Esophagus muscularis mucosa (tissue), 4 donors: ENCODE measurements around the gene TTC23L. TPM values are rescaled to one million over a fixed set of nuclear protein-coding genes. Genes with fewer than 3 reads are reported as not detected.

Source experiments
- DNase-seq: peaks from one replicate; pipeline ENCODE4 v3.0.0-alpha.2; 2017; ENCODE audit errors: extremely low spot score
- H3K27ac ChIP-seq, 4 donors: fragments of 200-600 bp; sonication (generic); replicated peaks in 1 of 4; 1 replicate in 3 of 4; 2 replicates in 1 of 4; pipeline ENCODE4 v1.5.1; 2016 to 2019; ENCODE audit warnings: mild to moderate bottlenecking in 1 of 4
- H3K27me3 ChIP-seq, 4 donors: fragments of 200-600 bp; sonication (generic); one replicate each; pipeline versions ENCODE4 v1.5.1 to v1.6.0; 2016 to 2019
- H3K36me3 ChIP-seq, 4 donors: fragments of 200-600 bp; sonication (generic); one replicate each; pipeline ENCODE4 v1.5.1; 2016 to 2019
- H3K4me1 ChIP-seq, 4 donors: fragments of 200-600 bp; sonication (generic); one replicate each; pipeline ENCODE4 v1.5.1; 2016 to 2019
- H3K4me3 ChIP-seq, 4 donors: fragments of 200-600 bp; sonication (generic); 1 replicate in 2 of 4; 2 replicates in 2 of 4; pipeline ENCODE4 v1.5.1; 2016 to 2019; ENCODE audit warnings: mild to moderate bottlenecking in 4 of 4, moderate library complexity in 1 of 4
- H3K9me3 ChIP-seq, 4 donors: fragments of 200-600 bp; sonication (generic); 1 replicate in 3 of 4; 2 replicates in 1 of 4; pipeline ENCODE4 v1.5.1; 2016 to 2019
- CTCF ChIP-seq, 3 experiments: fragments of 200-600 bp in 2 of 3; fragments of 450-650 bp in 1 of 3; sonication (generic) in 2 of 3; IDR thresholded peaks; one replicate each; pipeline ENCODE4 v1.5.1; 2017 to 2019; ENCODE audit warnings: antibody characterized with exemption in 3 of 3, mild to moderate bottlenecking in 2 of 3, moderate library complexity in 1 of 3
- EP300 ChIP-seq: sonication (generic); formaldehyde crosslinking; IDR thresholded peaks from one replicate; pipeline ENCODE4 v1.6.1; 2017; ENCODE audit warnings: antibody characterized with exemption
- POLR2A ChIP-seq: fragments of 450-650 bp; IDR thresholded peaks from one replicate; pipeline ENCODE4 v1.6.1; 2017; ENCODE audit warnings: antibody characterized with exemption, moderate library complexity, mild to moderate bottlenecking, low read depth
- POLR2AphosphoS5 ChIP-seq, 2 donors: sonication (generic); formaldehyde crosslinking; IDR thresholded peaks; one replicate each; pipeline ENCODE4 v1.6.1; 2017; ENCODE audit warnings: antibody characterized with exemption in 2 of 2
- WGBS: methylation state at CpG from one replicate; pipeline ENCODE4 v1.1.5; 2018; 5-methylcytosine and 5-hydroxymethylcytosine counted together
- intact Hi-C: fragments of 100-400 bp; cut with DNase I; formaldehyde crosslinking; loops from one replicate; pipeline ENCODE4 v1.15.1; 2023
- total RNA-seq, 4 donors: library from RNA; depleted of rRNA; stranded (reverse); fragments of >200 nt; gene quantifications; one replicate each; pipeline versions ENCODE4 v1.1.0 to v1.2.1, GENCODE V29; 2016

The TTC23L gene
- total RNA-seq, 4 donors from 2014 or later, result not detected

- intact Hi-C loops, result loop anchor here (10.0 kb wide), 1 partner anchor 924 kb away; the partner anchor contains the start of gene AMACR
- under 1% methylated on average over 36 of the region's 63 CpGs for WGBS
Measured at GRCh38 chr5:34929134-34929719, 90.3 kb downstream of the TTC23L start, which contains the start of gene DNAJC21. Gene DNAJC21 (plus strand): TSS chr5:34929559. CDS start chr5:34929820, 261 bp downstream.

GRCh38 chr5:34929720-34930461, 90.9 kb downstream of the TTC23L start:
- H3K4me3 ChIP-seq, result peak overlapping the region; percentile 87 to 97 (median 94)
- DNase-seq, result peak; percentile 95
- H3K9me3 ChIP-seq, result no peaks in the 10 kb centered on the region
- peaks cover 6 to 31% (median 24%) of the 10 kb centered on the region in 4 donors for H3K36me3 ChIP-seq
- H3K27me3 ChIP-seq, result no peaks in the 10 kb centered on the region
- H3K4me1 ChIP-seq, result peaks cover 20 to 35% (median 30%) of the 10 kb centered on the region in 4 donors
- peak overlapping the region; percentile 96 to 98 (median 98) for H3K27ac ChIP-seq
- TF ChIP-seq CTCF (IDR thresholded peaks at IDR 0.05) (no peak), POLR2A (no peak), POLR2AphosphoS5 (IDR thresholded peaks at IDR 0.05) (peak in 1 of 2 donors; percentile 56)
- intact Hi-C loops, result loop anchor here (10.0 kb wide), 1 partner anchor 925 kb away; the partner anchor contains the start of gene AMACR
- under 1% methylated on average over 21 of the region's 70 CpGs for WGBS

More at GRCh38 chr5:34929134-34929719, 90.3 kb downstream of the TTC23L start, which contains the start of gene DNAJC21:
- Histone ChIP-seq H3K4me3 (peak within 1 kb of the TSS; percentile 87 to 97 (median 94)), H3K27me3 (no peaks in the 10 kb centered on the region), H3K4me1 (peaks cover 21 to 36% (median 31%) of the 10 kb centered on the region in 4 donors), H3K36me3 (peaks cover 6 to 37% (median 30%) of the 10 kb centered on the region in 4 donors), H3K9me3 (no peaks in the 10 kb centered on the region), H3K27ac (peak within 1 kb of the TSS; percentile 96 to 98 (median 98))
- DNase-seq, result peak; percentile 99
- TF ChIP-seq EP300 (no peak), POLR2AphosphoS5 (IDR thresholded peaks at IDR 0.05) (peak; percentile 56 to 81)

GRCh38 chr5:34930462-34930844, 91.5 kb downstream of the TTC23L start:
- Histone ChIP-seq H3K27ac (peak overlapping the region; percentile 96 to 98 (median 98)), H3K27me3 (no peaks in the 10 kb centered on the region), H3K9me3 (no peaks in the 10 kb centered on the region), H3K36me3 (peaks cover 6 to 26% (median 19%) of the 10 kb centered on the region in 4 donors), H3K4me3 (peak overlapping the region; percentile 87 to 97 (median 94)), H3K4me1 (peaks cover 20 to 35% (median 30%) of the 10 kb centered on the region in 4 donors)
- TF ChIP-seq POLR2AphosphoS5 (IDR thresholded peaks at IDR 0.05), result no peak
- TF ChIP-seq CTCF (IDR thresholded peaks at IDR 0.05), result no peak
- TF ChIP-seq POLR2A, result no peak
- TF ChIP-seq EP300, result no peak
- 0% methylated on average over 3 of the region's 3 CpGs for WGBS
- no peak for DNase-seq
- intact Hi-C loops, result no loop called here

- DNase-seq, result no peak
- Histone ChIP-seq H3K4me1 (peaks cover 20 to 35% (median 30%) of the 10 kb centered on the region in 4 donors), H3K36me3 (peaks cover 6 to 26% (median 17%) of the 10 kb centered on the region in 4 donors), H3K27me3 (no peaks in the 10 kb centered on the region), H3K27ac (peak overlapping the region; percentile 96 to 98 (median 98)), H3K4me3 (peak overlapping the region; percentile 87 to 97 (median 94)), H3K9me3 (no peaks in the 10 kb centered on the region)
- WGBS, result 73% methylated on average over 4 of the region's 4 CpGs
- intact Hi-C loops, result no loop called here
- TF ChIP-seq POLR2A, result no peak
- no peak for TF ChIP-seq EP300
- no peak for TF ChIP-seq CTCF (IDR thresholded peaks at IDR 0.05)
- no peak for TF ChIP-seq POLR2AphosphoS5 (IDR thresholded peaks at IDR 0.05)
Measured at GRCh38 chr5:34930870-34931269, 91.9 kb downstream of the TTC23L start.

GRCh38 chr5:34932947-34933346, 94.0 kb downstream of the TTC23L start:
- Histone ChIP-seq H3K4me1 (peaks cover 20 to 35% (median 30%) of the 10 kb centered on the region in 4 donors), H3K4me3 (no peak overlapping the region), H3K27me3 (no peaks in the 10 kb centered on the region), H3K27ac (no peak overlapping the region), H3K9me3 (no peaks in the 10 kb centered on the region), H3K36me3 (peaks cover 18 to 36% (median 28%) of the 10 kb centered on the region in 4 donors)
- intact Hi-C loops, result no loop called here
- TF ChIP-seq EP300 (no peak), CTCF (IDR thresholded peaks at IDR 0.05) (no peak), POLR2AphosphoS5 (IDR thresholded peaks at IDR 0.05) (no peak), POLR2A (no peak)
- DNase-seq, result no peak
- WGBS, result 97% methylated on average over 2 of the region's 2 CpGs
